Ureter (tissue), 1 donor: ENCODE measurements around the gene LIMK1. TPM values are rescaled to one million over a fixed set of nuclear protein-coding genes. Genes with fewer than 3 reads are reported as not detected.
"Not testable (repeated sequence)": the region's sequence is repeated elsewhere in the genome, so short reads cannot be mapped to it uniquely, and the experiment has no call there.

Source experiments
- DNase-seq: peaks from one replicate; pipeline ENCODE4 v3.0.0-alpha.2; 2020; ENCODE audit warnings: low spot score
- total RNA-seq: library from RNA; stranded (reverse); gene quantifications from one replicate; pipeline ENCODE4 v1.2.4, GENCODE V29; 2023
- donor health status: DM: yes; HTN: yes; CAD: no.

Gene LIMK1
- total RNA-seq: 26.0 TPM

- DNase-seq: peak; percentile 81
These were observed at the start of gene LIMK1 for GRCh38 chr7:74083117-74083876. LIMK1 (plus strand) TSS chr7:74083804; CDS start chr7:74083991, 187 bp downstream.

GRCh38 chr7:74037609-74038008 lies 46.0 kb upstream of the LIMK1 start:
- DNase-seq: peak; percentile 42

GRCh38 chr7:74038194-74038961 lies 45.2 kb upstream of the LIMK1 start:
- peak; percentile 51 for DNase-seq

GRCh38 chr7:74039337-74039736 lies 44.3 kb upstream of the LIMK1 start:
- DNase-seq: no peak

GRCh38 chr7:74040101-74040790 lies 43.4 kb upstream of the LIMK1 start:
- DNase-seq: no peak

- DNase-seq: no peak
These were observed 42.6 kb upstream of the LIMK1 start for GRCh38 chr7:74040791-74041520.

GRCh38 chr7:74042746-74043522 lies 40.7 kb upstream of the LIMK1 start:
- no peak for DNase-seq

- no peak for DNase-seq
These were observed 40.1 kb upstream of the LIMK1 start for GRCh38 chr7:74043523-74043951.

- no peak for DNase-seq
These were observed 38.9 kb upstream of the LIMK1 start for GRCh38 chr7:74044366-74045350.

GRCh38 chr7:74046581-74046980 lies 37.0 kb upstream of the LIMK1 start:
- DNase-seq: not testable (repeated sequence)

GRCh38 chr7:74047804-74048380 lies 35.7 kb upstream of the LIMK1 start:
- no peak for DNase-seq

GRCh38 chr7:74048999-74049599 lies 34.5 kb upstream of the LIMK1 start:
- no peak for DNase-seq

GRCh38 chr7:74049997-74050798 lies 33.4 kb upstream of the LIMK1 start:
- no peak for DNase-seq

GRCh38 chr7:74051193-74051592 lies 32.4 kb upstream of the LIMK1 start:
- DNase-seq: no peak

GRCh38 chr7:74051629-74052410 lies 31.8 kb upstream of the LIMK1 start:
- DNase-seq: no peak

- no peak for DNase-seq
These were observed 31.0 kb upstream of the LIMK1 start for GRCh38 chr7:74052628-74053027.

GRCh38 chr7:74053589-74054186 lies 29.9 kb upstream of the LIMK1 start:
- DNase-seq: no peak
